Heart left ventricle (tissue), 16 donors: Measurements from ENCODE around the gene UBE3B. TPM values are rescaled to one million over a fixed set of nuclear protein-coding genes. Genes with fewer than 3 reads are reported as not detected.

Source experiments
- ATAC-seq, 4 donors: fragments of 200-7000 bp; cut with Tn5 transposase; one replicate each; pipeline ENCODE4 v1.9.1; 2020 to 2022; ENCODE audit warnings: moderate library complexity in 4 of 4, mild to moderate bottlenecking in 3 of 4, moderate number of reproducible peaks in 1 of 4
- DNase-seq, 5 donors: peaks; one replicate each; pipeline ENCODE4 v3.0.0-alpha.2; 2020
- H3K27ac ChIP-seq, 12 donors: fragments of 200-600 bp; sonication (generic) in 4 of 12; one replicate each; pipeline versions ENCODE4 v1.5.0 to v1.8.0; 2016 to 2022; ENCODE audit warnings: mild to moderate bottlenecking in 2 of 12
- H3K27me3 ChIP-seq, 9 donors: fragments of 200-600 bp; sonication (generic) in 2 of 9; one replicate each; pipeline versions ENCODE4 v1.5.1 to v1.8.0; 2016 to 2022; ENCODE audit warnings: mild to moderate bottlenecking in 3 of 9
- H3K36me3 ChIP-seq, 9 donors: fragments of 200-600 bp; sonication (generic) in 2 of 9; one replicate each; pipeline versions ENCODE4 v1.5.0 to v1.8.0; 2018 to 2022; ENCODE audit warnings: mild to moderate bottlenecking in 2 of 9
- H3K4me1 ChIP-seq, 12 donors: fragments of 200-600 bp; sonication (generic) in 4 of 12; one replicate each; pipeline versions ENCODE4 v1.5.0 to v1.8.0; 2016 to 2022; ENCODE audit warnings: mild to moderate bottlenecking in 3 of 12
- H3K4me3 ChIP-seq, 12 donors: fragments of 200-600 bp; sonication (generic) in 4 of 12; one replicate each; pipeline versions ENCODE4 v1.5.0 to v1.8.0; 2017 to 2022; ENCODE audit warnings: mild to moderate bottlenecking in 9 of 12, moderate library complexity in 4 of 12
- H3K9me3 ChIP-seq, 12 donors: fragments of 200-600 bp; sonication (generic) in 4 of 12; one replicate each; pipeline versions ENCODE4 v1.5.0 to v1.8.0; 2016 to 2022; ENCODE audit warnings: mild to moderate bottlenecking in 1 of 12
- CTCF ChIP-seq, 12 donors: fragments of 200-600 bp; sonication (generic) in 4 of 12; IDR thresholded peaks; one replicate each; pipeline versions ENCODE4 v1.5.0 to v1.8.0; 2018 to 2022; ENCODE audit warnings: antibody characterized with exemption in 12 of 12, mild to moderate bottlenecking in 5 of 12
- POLR2A ChIP-seq, 2 donors: fragments of 450-650 bp; IDR thresholded peaks; one replicate each; pipeline ENCODE4 v1.6.1; 2017; ENCODE audit warnings: antibody characterized with exemption in 2 of 2, mild to moderate bottlenecking in 2 of 2, moderate library complexity in 2 of 2
- WGBS, 4 donors: extraction: QIAGEN DNeasy Blood & Tissue Kit in 2 of 4; methylation state at CpG; one replicate each; pipeline versions ENCODE4 v1.1.5 to v1.1.7; 2013 to 2018; 5-methylcytosine and 5-hydroxymethylcytosine counted together
- intact Hi-C, 10 donors: fragments of 100-400 bp; cut with DNase I; formaldehyde crosslinking; loops; one replicate each; pipeline versions ENCODE4 v1.11.1 to v1.14.2; 2022
- polyA plus RNA-seq, 2 donors: library from polyadenylated mRNA; stranded (reverse); fragments of 200-250 nt; gene quantifications; one replicate each; pipeline ENCODE4 v1.2.3, GENCODE V29; 2013
- total RNA-seq, 9 donors: library from RNA; depleted of rRNA in 2 of 9; stranded (reverse); fragments of >200 nt in 2 of 9; fragmentation: NEBNext Ultra II Directional in 3 of 9; extraction: Animal tissue kit (Norgen Biotek cat#: 25700) in 3 of 9; gene quantifications; one replicate each; pipeline versions ENCODE4 v1.1.0 to v1.2.4, GENCODE V29; 2016 to 2023
- donor health status: ischemic (EF 13 %, LVEDD 7.1; RV severe dilation, severe dysfunction).
- donor health status: healthy with polysubstance abuse.
- donor health status: DM: no; HTN: yes; CAD: no.
- donor health status: DM: no; HTN: no; CAD: no.
- donor health status: ischemic (EF 25% LVEDD 6.9; RV normal size, moderate dysfunction).
- donor health status: ischemic (EF 25% LVEDD 5.7; RV mildly dilated, moderate dysfunction).
- donor health status: healthy.
- donor health status: DM: yes; HTN: yes; CAD: no.
- donor health status: ischemic (EF 35%, LVEDD 5.7; RV mildly dilated, moderate dysfunction).
- donor health status: nonischemic (EF 11% LVEDD 7.7; RV severe dilation, severe dysfunction).
- donor health status: DM: yes; HTN: yes; CAD: no.
- donor health status: PGD.
- donor health status: ischemic (EF 29% LVEDD 5.4; RV normal size, mild dysfunction).
- donor health status: nonischemic (EF 23%, LVEDD 6.1; RV moderate dilation, normal function).

Gene UBE3B
- total and polyA plus RNA-seq, 11 donors: 19.1 to 82.7 (median 50.6) TPM

DNA sequence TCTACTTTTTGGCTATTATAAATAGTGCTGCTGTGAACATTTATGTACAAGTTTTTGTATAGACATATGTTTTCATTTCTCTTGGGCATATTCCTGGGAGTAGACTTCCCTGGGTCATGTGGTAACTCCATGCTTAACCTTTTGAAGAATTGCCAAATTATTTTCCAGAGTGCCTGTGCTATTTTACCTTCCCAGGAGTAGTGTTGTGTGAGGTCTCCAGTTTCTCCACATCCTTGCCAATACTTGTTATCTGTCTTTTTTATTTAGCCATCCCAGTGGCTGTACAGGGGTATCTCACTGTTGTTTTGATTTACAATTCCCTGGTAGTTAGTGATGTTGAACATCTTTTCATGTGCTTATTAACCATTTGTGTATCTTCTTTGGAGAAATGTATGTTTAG is 18.9 kb downstream of the UBE3B start:
- Histone ChIP-seq H3K27me3 (no peaks in the 10 kb centered on the region), H3K4me1 (no peaks in the 10 kb centered on the region), H3K4me3 (no peak overlapping the region), H3K36me3 (peaks cover 2 to 100% (median 94%) of the 10 kb centered on the region in 9 donors), H3K9me3 (no peaks in the 10 kb centered on the region), H3K27ac (no peak overlapping the region)
- intact Hi-C loops: no loop called here
- TF ChIP-seq CTCF (IDR thresholded peaks at IDR 0.05): no peak
- TF ChIP-seq POLR2A (IDR thresholded peaks at IDR 0.05): no peak
- no peak for ATAC-seq
- no peak for DNase-seq

DNA sequence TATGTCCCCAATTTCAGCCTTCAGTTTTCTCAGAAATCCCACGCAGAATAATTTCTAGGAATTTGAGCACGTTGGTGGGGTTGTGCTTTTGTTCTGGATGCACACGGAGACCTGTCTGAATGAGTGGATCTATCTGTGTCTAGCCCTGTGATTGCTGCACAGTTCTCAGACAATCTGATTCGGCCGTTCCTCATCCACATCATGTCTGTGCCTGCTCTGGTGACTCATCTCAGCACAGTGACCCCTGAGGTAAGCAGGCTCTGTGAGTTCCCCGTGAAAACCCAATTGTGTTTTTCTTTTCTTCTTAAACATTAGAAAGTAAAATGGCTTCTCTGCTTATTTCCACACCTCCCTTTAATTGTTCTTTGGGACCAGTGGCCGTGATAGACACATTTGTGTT is 20.2 kb downstream of the UBE3B start:
- intact Hi-C loops: no loop called here
- H3K27ac ChIP-seq: no peak overlapping the region
- no peak for DNase-seq
- H3K9me3 ChIP-seq: no peaks in the 10 kb centered on the region
- ATAC-seq: no peak
- H3K36me3 ChIP-seq: peaks cover 2 to 100% (median 94%) of the 10 kb centered on the region in 9 donors
- TF ChIP-seq CTCF (IDR thresholded peaks at IDR 0.05) (no peak), POLR2A (IDR thresholded peaks at IDR 0.05) (no peak)
- no peak overlapping the region for H3K4me3 ChIP-seq
- no peaks in the 10 kb centered on the region for H3K4me1 ChIP-seq
- no peaks in the 10 kb centered on the region for H3K27me3 ChIP-seq
- 93 to 95% (median 93%) methylated on average over 7 of the region's 7 CpGs for WGBS, 4 donors

- Histone ChIP-seq H3K4me3 (no peak overlapping the region), H3K36me3 (peaks cover 4 to 100% (median 94%) of the 10 kb centered on the region in 9 donors), H3K27ac (no peak overlapping the region), H3K4me1 (no peaks in the 10 kb centered on the region), H3K9me3 (no peaks in the 10 kb centered on the region), H3K27me3 (no peaks in the 10 kb centered on the region)
- TF ChIP-seq CTCF (IDR thresholded peaks at IDR 0.05): no peak
- TF ChIP-seq POLR2A (IDR thresholded peaks at IDR 0.05): no peak
- WGBS, 4 donors: 85 to 90% (median 88%) methylated on average over 9 of the region's 9 CpGs
- intact Hi-C loops: no loop called here
- ATAC-seq: no peak
- no peak for DNase-seq
These were observed 23.2 kb downstream of the UBE3B start for GRCh38 chr12:109500406-109501185.

GRCh38 chr12:109501299-109501698 is 23.9 kb downstream of the UBE3B start:
- no peaks in the 10 kb centered on the region for H3K4me1 ChIP-seq
- peaks cover 4 to 100% (median 96%) of the 10 kb centered on the region in 9 donors for H3K36me3 ChIP-seq
- intact Hi-C loops: no loop called here
- 94 to 96% (median 95%) methylated on average over 6 of the region's 6 CpGs for whole genome bisulfite sequencing, 4 donors
- no peaks in the 10 kb centered on the region for H3K27me3 ChIP-seq
- ATAC-seq (no peak), DNase-seq (no peak)
- H3K9me3 ChIP-seq: no peaks in the 10 kb centered on the region
- TF ChIP-seq CTCF (IDR thresholded peaks at IDR 0.05) (no peak), POLR2A (IDR thresholded peaks at IDR 0.05) (no peak)
- H3K27ac ChIP-seq: no peak overlapping the region
- no peak overlapping the region for H3K4me3 ChIP-seq
